Activated CD4-positive, alpha-beta T cell treated with anti-CD3 and anti-CD28 coated beads for 4 hours (primary cell): ENCODE measurements around the gene BAZ1A.

Source experiments
- DNase-seq, 2 donors: peaks; one replicate each; pipeline ENCODE4 v3.0.0-alpha.2; 2020

The BAZ1A gene

GRCh38 chr14:34875031-34875922 is at the start of gene BAZ1A:
Gene BAZ1A, minus strand, starts transcription at chr14:34875360. Its CDS starts 756 bp downstream, at chr14:34874604.
- DNase-seq, result peak; percentile 29 to 35

GRCh38 chr14:34920339-34920738 is 45.2 kb upstream of the BAZ1A start:
- no peak for DNase-seq

- no peak for DNase-seq
Observed at GRCh38 chr14:34913619-34914018, 38.5 kb upstream of the BAZ1A start.

GRCh38 chr14:34912966-34913365 is 37.8 kb upstream of the BAZ1A start:
- no peak for DNase-seq

GRCh38 chr14:34912182-34912581 is 37.0 kb upstream of the BAZ1A start:
- no peak for DNase-seq

GRCh38 chr14:34911209-34912150 is 36.3 kb upstream of the BAZ1A start:
- DNase-seq, result no peak

- DNase-seq, result no peak
Observed at GRCh38 chr14:34906287-34906686, 31.1 kb upstream of the BAZ1A start.

GRCh38 chr14:34895277-34895676 is 20.1 kb upstream of the BAZ1A start:
- DNase-seq, result no peak

- no peak for DNase-seq
Observed at GRCh38 chr14:34890937-34891336, 15.8 kb upstream of the BAZ1A start.

GRCh38 chr14:34888186-34888585 is 13.0 kb upstream of the BAZ1A start:
- DNase-seq, result no peak

- no peak for DNase-seq
Observed at GRCh38 chr14:34883954-34884353, 8.8 kb upstream of the BAZ1A start.

- DNase-seq, result peak; percentile 43 to 62
Observed at GRCh38 chr14:34874386-34875030, 652 bp downstream of the BAZ1A start.

GRCh38 chr14:34873589-34874385 is 1.4 kb downstream of the BAZ1A start:
- peak; percentile 86 to 89 for DNase-seq

GRCh38 chr14:34872822-34873588 is 2.2 kb downstream of the BAZ1A start:
- DNase-seq, result no peak

GRCh38 chr14:34867199-34867598 is 8.0 kb downstream of the BAZ1A start:
- no peak for DNase-seq

GRCh38 chr14:34865889-34866574 is 9.1 kb downstream of the BAZ1A start:
- no peak for DNase-seq

- DNase-seq, result no peak
Observed at GRCh38 chr14:34863844-34864243, 11.3 kb downstream of the BAZ1A start.

GRCh38 chr14:34858765-34859164 is 16.4 kb downstream of the BAZ1A start:
- DNase-seq, result no peak

GRCh38 chr14:34857689-34858449 is 17.3 kb downstream of the BAZ1A start:
- no peak for DNase-seq

GRCh38 chr14:34853041-34853440 is 22.1 kb downstream of the BAZ1A start:
- DNase-seq, result no peak
